SK-N-SH (cell line): ENCODE measurements around the gene LSM14A. TPM values are rescaled to one million over a fixed set of nuclear protein-coding genes. Genes with fewer than 3 reads are reported as not detected.

Experiments used
- CTCF ChIA-PET: fragments of 300-600, 350-600 bp; formaldehyde crosslinking; extraction: SDS; loops from one replicate; lab custom pipeline; 2021; lab: Yijun Ruan, JAX
- POLR2A ChIA-PET: fragments of 350-600 bp; sonication (Branson Sonifier 250); formaldehyde crosslinking; extraction: SDS; loops from one replicate; lab custom pipeline; 2020; ENCODE audit warnings: antibody characterized with exemption, inconsistent platforms; lab: Yijun Ruan, JAX
- DNase-seq: peaks from one replicate; pipeline ENCODE4 v3.0.0; 2012
- H2AFZ ChIP-seq: fragments of 200-600 bp; sonication (generic); 2 replicates; pipeline ENCODE4 v1.8.1; 2016; ENCODE audit warnings: antibody characterized with exemption, mild to moderate bottlenecking, low read depth
- H3F3A ChIP-seq: fragments of 200-600 bp; sonication (generic); replicated peaks from 2 replicates; pipeline ENCODE3; 2016; ENCODE audit warnings: antibody characterized with exemption, mild to moderate bottlenecking; ENCODE audit not compliant: insufficient read depth
- H3K27ac ChIP-seq, 2 experiments: fragments of 200-500 bp in 1 of 2; fragments of 200-600 bp in 1 of 2; sonication (Bioruptor generic) in 1 of 2; sonication (generic), shearing (Covaris generic) in 1 of 2; 2 replicates each; pipeline versions ENCODE4 v1.5.1 to v1.6.1; 2014 to 2016; ENCODE audit warnings: low read depth in 2 of 2, inconsistent platforms in 1 of 2, low read length in 1 of 2, mild to moderate bottlenecking in 1 of 2, mixed read lengths in 1 of 2
- H3K27me3 ChIP-seq: fragments of 200-600 bp; sonication (generic), shearing (Covaris generic); 2 replicates; pipeline ENCODE4 v1.6.1; 2016; ENCODE audit warnings: mixed run types; ENCODE audit not compliant: insufficient read depth
- H3K36me3 ChIP-seq, 2 experiments: fragments of 200-500 bp in 1 of 2; fragments of 200-600 bp in 1 of 2; sonication (Bioruptor generic) in 1 of 2; sonication (generic) in 1 of 2; replicated peaks in 1 of 2; 2 replicates each; pipeline versions ENCODE3 to v1.5.1; 2014 to 2016; ENCODE audit warnings: low read length in 1 of 2, mild to moderate bottlenecking in 1 of 2; ENCODE audit not compliant: insufficient read depth in 2 of 2, control insufficient read depth in 1 of 2
- H3K4me1 ChIP-seq, 2 experiments: fragments of 200-500 bp in 1 of 2; fragments of 200-600 bp in 1 of 2; sonication (Bioruptor generic) in 1 of 2; sonication (generic), shearing (Covaris generic) in 1 of 2; 2 replicates each; pipeline versions ENCODE4 v1.5.1 to v1.6.1; 2014 to 2016; ENCODE audit warnings: low read depth in 1 of 2, low read length in 1 of 2, mixed run types in 1 of 2; ENCODE audit not compliant: insufficient read depth in 2 of 2, control insufficient read depth in 1 of 2
- H3K4me2 ChIP-seq: fragments of 200-600 bp; sonication (generic), shearing (Covaris generic); 2 replicates; pipeline ENCODE4 v1.6.1; 2017; ENCODE audit warnings: mixed run types
- H3K4me3 ChIP-seq, 2 experiments: fragments of 200-500 bp in 1 of 2; fragments of 200-600 bp in 1 of 2; sonication (Bioruptor generic) in 1 of 2; sonication (generic), shearing (Covaris generic) in 1 of 2; 2 replicates each; pipeline versions ENCODE4 v1.5.1 to v1.8.1; 2014 to 2016; ENCODE audit warnings: low read depth in 2 of 2, inconsistent platforms in 1 of 2, low read length in 1 of 2, mild to moderate bottlenecking in 1 of 2, mixed read lengths in 1 of 2, moderate library complexity in 1 of 2
- H3K79me2 ChIP-seq: fragments of 200-600 bp; sonication (generic); 2 replicates; pipeline ENCODE4 v1.8.1; 2017; ENCODE audit warnings: mild to moderate bottlenecking; ENCODE audit not compliant: insufficient read depth
- H3K9ac ChIP-seq: fragments of 200-600 bp; sonication (generic); 2 replicates; pipeline ENCODE4 v1.6.1; 2017; ENCODE audit warnings: mixed run types
- H3K9me2 ChIP-seq: fragments of 200-600 bp; sonication (generic); 2 replicates; pipeline ENCODE4 v1.6.1; 2017; ENCODE audit warnings: mixed run types
- H3K9me3 ChIP-seq: fragments of 200-600 bp; sonication (generic); 2 replicates; pipeline ENCODE4 v1.6.1; 2017; ENCODE audit warnings: mixed run types, mild to moderate bottlenecking, moderate library complexity
- H4K20me1 ChIP-seq: fragments of 200-600 bp; sonication (generic); 2 replicates; pipeline ENCODE4 v1.6.1; 2017; ENCODE audit warnings: mild to moderate bottlenecking, mixed run types; ENCODE audit not compliant: insufficient read depth
- CHD2 ChIP-seq: fragments of 150-350 bp; IDR thresholded peaks from 2 replicates; pipeline ENCODE4 v1.6.1; 2018; ENCODE audit warnings: low read length; ENCODE audit not compliant: partially characterized antibody
- EP300 ChIP-seq, 2 experiments: IDR thresholded peaks; 2 replicates each; pipeline versions ENCODE4 v1.4.0 to v1.6.1; 2012; ENCODE audit warnings: borderline replicate concordance in 1 of 2, low read depth in 1 of 2, low read length in 1 of 2
- EZH2phosphoT487 ChIP-seq: fragments of 200-600 bp; sonication (generic); IDR thresholded peaks from 2 replicates; pipeline ENCODE4 v1.6.1; 2017; ENCODE audit warnings: low read depth, mixed run types, mild to moderate bottlenecking, antibody characterized with exemption, moderate library complexity, borderline replicate concordance
- FOSL2 ChIP-seq: IDR thresholded peaks from 2 replicates; pipeline ENCODE4 v1.4.0; 2012; ENCODE audit warnings: low read depth, mild to moderate bottlenecking, moderate library complexity, borderline replicate concordance
- FOXM1 ChIP-seq: IDR thresholded peaks from 2 replicates; pipeline ENCODE4 v1.4.0; 2012; ENCODE audit warnings: low read depth, mild to moderate bottlenecking
- GABPA ChIP-seq: IDR thresholded peaks from 2 replicates; pipeline ENCODE4 v1.4.0; 2012; ENCODE audit warnings: low read depth, mild to moderate bottlenecking
- GATA2 ChIP-seq: sonication (generic); formaldehyde crosslinking; IDR thresholded peaks from 2 replicates; pipeline ENCODE4 v1.5.0; 2020; ENCODE audit warnings: mild to moderate bottlenecking, missing genetic modification reagents
- MAX ChIP-seq: IDR thresholded peaks from 2 replicates; pipeline ENCODE4 v1.4.0; 2012; ENCODE audit warnings: low read depth
- MEF2A ChIP-seq: IDR thresholded peaks from 2 replicates; pipeline ENCODE4 v1.4.0; 2012; ENCODE audit warnings: low read depth, borderline replicate concordance
- MXI1 ChIP-seq: IDR thresholded peaks from 2 replicates; pipeline ENCODE4 v1.6.1; 2012; ENCODE audit warnings: mild to moderate bottlenecking, low read depth, low read length, improper control_type of control experiment
- NFIC ChIP-seq: IDR thresholded peaks from 2 replicates; pipeline ENCODE4 v1.4.0; 2012; ENCODE audit warnings: borderline replicate concordance
- NRF1 ChIP-seq: IDR thresholded peaks from 2 replicates; pipeline ENCODE4 v1.6.1; 2012; ENCODE audit warnings: low read depth, mild to moderate bottlenecking, low read length
- POLR2AphosphoS5 ChIP-seq: IDR thresholded peaks from 2 replicates; pipeline ENCODE4 v1.6.1; 2012; ENCODE audit warnings: low read depth, low read length
- RAD21 ChIP-seq: IDR thresholded peaks from 2 replicates; pipeline ENCODE4 v1.6.1; 2012; ENCODE audit warnings: mild to moderate bottlenecking, low read length
- RCOR1 ChIP-seq: fragments of 150-350 bp; IDR thresholded peaks from 2 replicates; pipeline ENCODE4 v1.6.1; 2017; ENCODE audit warnings: antibody characterized with exemption, low read length
- RFX5 ChIP-seq: IDR thresholded peaks from 2 replicates; pipeline ENCODE4 v1.6.1; 2012; ENCODE audit warnings: mild to moderate bottlenecking, improper control_type of control experiment, low read length
- SMC3 ChIP-seq: IDR thresholded peaks from 2 replicates; pipeline ENCODE4 v1.6.1; 2012; ENCODE audit warnings: low read depth, low read length, improper control_type of control experiment
- TAF1 ChIP-seq: IDR thresholded peaks from 2 replicates; pipeline ENCODE4 v1.6.1; 2012; ENCODE audit warnings: low read depth, mild to moderate bottlenecking, low read length, moderate library complexity, borderline replicate concordance
- TCF12 ChIP-seq: IDR thresholded peaks from 2 replicates; pipeline ENCODE4 v1.4.0; 2012
- TEAD4 ChIP-seq: IDR thresholded peaks from 2 replicates; pipeline ENCODE4 v1.4.0; 2012; ENCODE audit warnings: mild to moderate bottlenecking, borderline replicate concordance; ENCODE audit not compliant: insufficient read depth
- USF2 ChIP-seq: fragments of 150-350 bp; IDR thresholded peaks from 2 replicates; pipeline ENCODE4 v1.6.1; 2017; ENCODE audit warnings: antibody characterized with exemption, low read length, low read depth, borderline replicate concordance
- ZBTB33 ChIP-seq: IDR thresholded peaks from 2 replicates; pipeline ENCODE4 v1.4.0; 2012; ENCODE audit warnings: low read depth, borderline replicate concordance
- WGBS: methylation state at CpG from one replicate; pipeline ENCODE4 v1.1.6; 2017; ENCODE audit warnings: low lambda C conversion rate; 5-methylcytosine and 5-hydroxymethylcytosine counted together
- polyA plus RNA-seq, 3 experiments: library from polyadenylated mRNA; depleted of rRNA; stranded (reverse); fragments of >200 nt; gene quantifications; 2 replicates each; pipeline ENCODE4 v1.2.3, GENCODE V29; 2012
- TF ChIP-seq, protein P1 (sequence below): IDR thresholded peaks from 2 replicates; pipeline ENCODE4 v1.4.0; 2012; ENCODE audit warnings: low read depth, borderline replicate concordance
- TF ChIP-seq, protein P2 (sequence below): IDR thresholded peaks from 2 replicates; pipeline ENCODE4; 2012
- TF ChIP-seq, protein P3 (sequence below): fragments of 200-600 bp; sonication (generic); IDR thresholded peaks from 2 replicates; pipeline ENCODE4 v1.6.1; 2017; ENCODE audit warnings: antibody characterized with exemption, mild to moderate bottlenecking, moderate library complexity

Gene LSM14A
- polyA plus RNA-seq, 1 of the 3 experiments (the other 2 are of a cell fraction): 87.7 TPM

DNA sequence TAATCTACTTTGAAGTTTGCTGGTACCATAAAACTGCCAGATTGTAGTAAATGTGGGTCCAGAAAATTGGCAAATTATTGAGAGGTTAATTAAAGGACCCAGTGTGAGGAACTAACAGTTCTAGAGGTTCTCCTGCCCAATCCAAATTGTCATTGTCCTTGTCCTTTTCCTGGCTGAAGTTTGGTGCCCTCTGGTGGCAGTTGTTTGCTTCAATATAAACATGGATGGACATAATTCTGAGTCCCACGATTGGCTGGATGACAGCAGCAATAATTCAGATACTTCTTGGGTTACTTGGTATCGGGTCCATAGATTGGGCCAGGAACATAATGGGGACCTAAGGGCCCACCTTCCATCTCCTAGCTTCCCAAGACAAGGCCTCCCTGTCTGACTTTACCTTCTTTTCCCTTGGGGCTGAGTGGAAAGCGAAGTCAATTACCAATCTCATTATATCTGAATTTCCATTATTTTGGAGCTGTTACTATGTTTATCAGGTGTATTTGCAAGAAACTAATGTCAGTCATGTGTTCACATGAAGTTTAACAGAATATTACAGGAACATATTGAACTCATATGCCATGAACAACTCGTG lies 48.3 kb downstream of the LSM14A start:
- peaks cover 92% of the 10 kb centered on the region for H4K20me1 ChIP-seq
- H3K79me2 ChIP-seq: peaks cover 43% of the 10 kb centered on the region
- peaks cover 35% of the 10 kb centered on the region for H3F3A ChIP-seq
- CTCF ChIA-PET: interaction anchor here (0.5 to 2.9 kb wide), 16 partner anchors 9 to 914 kb away, joined by 3 to 17 read pairs (median 3); partner anchors contain the start of gene KCTD15
- WGBS: 67% methylated on average over 4 of the region's 4 CpGs
- POLR2A ChIA-PET: no interaction called here
- H3K27me3 ChIP-seq: no peaks in the 10 kb centered on the region
- peaks cover 60 to 71% of the 10 kb centered on the region in 2 experiments for H3K36me3 ChIP-seq
- no peak overlapping the region for H3K4me2 ChIP-seq
- no peak overlapping the region for H3K9ac ChIP-seq
- peaks cover 6 to 30% of the 10 kb centered on the region in 2 experiments for H3K4me1 ChIP-seq
- no peaks in the 10 kb centered on the region for H3K9me2 ChIP-seq
- no peak for TF ChIP-seq ZBTB33
- TF ChIP-seq TCF12: no peak
- peak; percentile 68 for TF ChIP-seq RAD21
- TF ChIP-seq TAF1: no peak
- TF ChIP-seq MXI1: no peak
- TF ChIP-seq RFX5: no peak
- TF ChIP-seq, protein P1, sequence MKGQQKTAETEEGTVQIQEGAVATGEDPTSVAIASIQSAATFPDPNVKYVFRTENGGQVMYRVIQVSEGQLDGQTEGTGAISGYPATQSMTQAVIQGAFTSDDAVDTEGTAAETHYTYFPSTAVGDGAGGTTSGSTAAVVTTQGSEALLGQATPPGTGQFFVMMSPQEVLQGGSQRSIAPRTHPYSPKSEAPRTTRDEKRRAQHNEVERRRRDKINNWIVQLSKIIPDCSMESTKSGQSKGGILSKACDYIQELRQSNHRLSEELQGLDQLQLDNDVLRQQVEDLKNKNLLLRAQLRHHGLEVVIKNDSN: no peak
- no peak for TF ChIP-seq GATA2 (CRISPR knock-in tag)
- TF ChIP-seq USF2: no peak
- no peak for TF ChIP-seq FOXM1
- no peak for TF ChIP-seq MAX
- TF ChIP-seq, protein P2, sequence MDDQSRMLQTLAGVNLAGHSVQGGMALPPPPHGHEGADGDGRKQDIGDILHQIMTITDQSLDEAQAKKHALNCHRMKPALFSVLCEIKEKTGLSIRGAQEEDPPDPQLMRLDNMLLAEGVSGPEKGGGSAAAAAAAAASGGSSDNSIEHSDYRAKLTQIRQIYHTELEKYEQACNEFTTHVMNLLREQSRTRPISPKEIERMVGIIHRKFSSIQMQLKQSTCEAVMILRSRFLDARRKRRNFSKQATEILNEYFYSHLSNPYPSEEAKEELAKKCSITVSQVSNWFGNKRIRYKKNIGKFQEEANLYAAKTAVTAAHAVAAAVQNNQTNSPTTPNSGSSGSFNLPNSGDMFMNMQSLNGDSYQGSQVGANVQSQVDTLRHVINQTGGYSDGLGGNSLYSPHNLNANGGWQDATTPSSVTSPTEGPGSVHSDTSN: no peak
- no peak for TF ChIP-seq TEAD4
- TF ChIP-seq NRF1: no peak
- TF ChIP-seq MEF2A: no peak
- TF ChIP-seq, protein P3, sequence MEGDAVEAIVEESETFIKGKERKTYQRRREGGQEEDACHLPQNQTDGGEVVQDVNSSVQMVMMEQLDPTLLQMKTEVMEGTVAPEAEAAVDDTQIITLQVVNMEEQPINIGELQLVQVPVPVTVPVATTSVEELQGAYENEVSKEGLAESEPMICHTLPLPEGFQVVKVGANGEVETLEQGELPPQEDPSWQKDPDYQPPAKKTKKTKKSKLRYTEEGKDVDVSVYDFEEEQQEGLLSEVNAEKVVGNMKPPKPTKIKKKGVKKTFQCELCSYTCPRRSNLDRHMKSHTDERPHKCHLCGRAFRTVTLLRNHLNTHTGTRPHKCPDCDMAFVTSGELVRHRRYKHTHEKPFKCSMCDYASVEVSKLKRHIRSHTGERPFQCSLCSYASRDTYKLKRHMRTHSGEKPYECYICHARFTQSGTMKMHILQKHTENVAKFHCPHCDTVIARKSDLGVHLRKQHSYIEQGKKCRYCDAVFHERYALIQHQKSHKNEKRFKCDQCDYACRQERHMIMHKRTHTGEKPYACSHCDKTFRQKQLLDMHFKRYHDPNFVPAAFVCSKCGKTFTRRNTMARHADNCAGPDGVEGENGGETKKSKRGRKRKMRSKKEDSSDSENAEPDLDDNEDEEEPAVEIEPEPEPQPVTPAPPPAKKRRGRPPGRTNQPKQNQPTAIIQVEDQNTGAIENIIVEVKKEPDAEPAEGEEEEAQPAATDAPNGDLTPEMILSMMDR: peak; percentile 87
- no peak for TF ChIP-seq NFIC
- no peak for TF ChIP-seq EZH2phosphoT487
- TF ChIP-seq RCOR1: no peak
- TF ChIP-seq POLR2AphosphoS5: no peak
- TF ChIP-seq SMC3: peak; percentile 37; the same call in 1 of the 2 replicates
- no peak for TF ChIP-seq GABPA
- no peak for TF ChIP-seq CHD2
- TF ChIP-seq EP300 (IDR thresholded peaks at IDR 0.05; ENCODE audit: borderline replicate concordance in 1 of 2, low read depth in 1 of 2, low read length in 1 of 2): no peak
- no peak for TF ChIP-seq FOSL2
- DNase-seq: peak; percentile 67
- no peak overlapping the region for H3K4me3 ChIP-seq
- no peak overlapping the region for H2AFZ ChIP-seq
- H3K9me3 ChIP-seq: no peaks in the 10 kb centered on the region
- H3K27ac ChIP-seq: no peak overlapping the region
